Progenitor cell of endocrine pancreas (in vitro differentiated cells): ENCODE measurements around the gene DOCK4. TPM values are rescaled to one million over a fixed set of nuclear protein-coding genes. Genes with fewer than 3 reads are reported as not detected.

Experiments
- DNase-seq: peaks from one replicate; pipeline ENCODE4 v3.0.0; 2021; ENCODE audit warnings: low spot score; ENCODE audit not compliant: unreplicated experiment
- H3K27ac Mint-ChIP-seq: 2 replicates; pipeline ENCODE4 v1.8.0; 2021; ENCODE audit warnings: mild to moderate bottlenecking, moderate library complexity, mixed read lengths
- H3K27me3 Mint-ChIP-seq: 2 replicates; pipeline ENCODE4 v1.8.0; 2021; ENCODE audit warnings: mixed read lengths
- H3K36me3 Mint-ChIP-seq: 2 replicates; pipeline ENCODE4 v1.8.0; 2022; ENCODE audit warnings: mixed read lengths; ENCODE audit not compliant: insufficient read depth
- H3K4me1 Mint-ChIP-seq: 2 replicates; pipeline ENCODE4 v1.8.0; 2021; ENCODE audit warnings: low read depth, mixed read lengths
- H3K4me3 Mint-ChIP-seq: 2 replicates; pipeline ENCODE4 v1.8.0; 2021; ENCODE audit warnings: low read depth, mild to moderate bottlenecking, moderate library complexity, mixed read lengths
- H3K9me3 Mint-ChIP-seq: 2 replicates; pipeline ENCODE4 v1.8.0; 2021; ENCODE audit warnings: low read depth, mixed read lengths
- total RNA-seq: library from RNA; stranded (reverse); gene quantifications from 2 replicates; pipeline ENCODE4 v1.2.1, GENCODE V29; 2021
- TF ChIP-seq, protein P1 (sequence below): fragments of 200-600 bp; sonication (generic); IDR thresholded peaks from one replicate; pipeline ENCODE4 v1.5.0; 2021; ENCODE audit warnings: antibody characterized with exemption, mild to moderate bottlenecking; ENCODE audit not compliant: unreplicated experiment

The DOCK4 gene
- total RNA-seq, 1 donor from 2014 or later = 28.8 TPM

DNA sequence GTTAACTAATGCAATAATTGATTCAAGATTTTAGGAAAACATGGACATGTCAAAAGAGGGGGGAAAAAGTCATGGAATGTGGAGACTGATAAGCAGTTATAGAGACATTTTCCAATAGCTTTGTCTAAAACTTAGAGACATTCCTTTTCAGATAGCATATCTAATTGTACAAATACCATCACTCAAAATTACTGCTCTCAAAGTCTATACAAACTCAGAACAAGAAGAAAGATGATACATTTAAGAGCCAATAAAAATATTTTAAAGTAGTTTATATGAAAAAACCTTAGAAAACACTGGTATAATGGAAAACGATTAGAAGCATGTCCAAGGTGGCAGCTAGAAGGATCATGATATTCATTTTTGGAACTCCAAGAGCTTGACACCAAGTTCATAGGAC lies 146.5 kb downstream of the DOCK4 start:
- H3K4me3 Mint-ChIP-seq = no peak overlapping the region
- TF ChIP-seq, protein P1, sequence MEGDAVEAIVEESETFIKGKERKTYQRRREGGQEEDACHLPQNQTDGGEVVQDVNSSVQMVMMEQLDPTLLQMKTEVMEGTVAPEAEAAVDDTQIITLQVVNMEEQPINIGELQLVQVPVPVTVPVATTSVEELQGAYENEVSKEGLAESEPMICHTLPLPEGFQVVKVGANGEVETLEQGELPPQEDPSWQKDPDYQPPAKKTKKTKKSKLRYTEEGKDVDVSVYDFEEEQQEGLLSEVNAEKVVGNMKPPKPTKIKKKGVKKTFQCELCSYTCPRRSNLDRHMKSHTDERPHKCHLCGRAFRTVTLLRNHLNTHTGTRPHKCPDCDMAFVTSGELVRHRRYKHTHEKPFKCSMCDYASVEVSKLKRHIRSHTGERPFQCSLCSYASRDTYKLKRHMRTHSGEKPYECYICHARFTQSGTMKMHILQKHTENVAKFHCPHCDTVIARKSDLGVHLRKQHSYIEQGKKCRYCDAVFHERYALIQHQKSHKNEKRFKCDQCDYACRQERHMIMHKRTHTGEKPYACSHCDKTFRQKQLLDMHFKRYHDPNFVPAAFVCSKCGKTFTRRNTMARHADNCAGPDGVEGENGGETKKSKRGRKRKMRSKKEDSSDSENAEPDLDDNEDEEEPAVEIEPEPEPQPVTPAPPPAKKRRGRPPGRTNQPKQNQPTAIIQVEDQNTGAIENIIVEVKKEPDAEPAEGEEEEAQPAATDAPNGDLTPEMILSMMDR = no peak
- H3K27me3 Mint-ChIP-seq = no peaks in the 10 kb centered on the region
- H3K9me3 Mint-ChIP-seq = peaks cover 3% of the 10 kb centered on the region
- H3K4me1 Mint-ChIP-seq = peaks cover 20% of the 10 kb centered on the region
- H3K36me3 Mint-ChIP-seq = no peaks in the 10 kb centered on the region
- DNase-seq = no peak
- H3K27ac Mint-ChIP-seq = no peak overlapping the region

DNA sequence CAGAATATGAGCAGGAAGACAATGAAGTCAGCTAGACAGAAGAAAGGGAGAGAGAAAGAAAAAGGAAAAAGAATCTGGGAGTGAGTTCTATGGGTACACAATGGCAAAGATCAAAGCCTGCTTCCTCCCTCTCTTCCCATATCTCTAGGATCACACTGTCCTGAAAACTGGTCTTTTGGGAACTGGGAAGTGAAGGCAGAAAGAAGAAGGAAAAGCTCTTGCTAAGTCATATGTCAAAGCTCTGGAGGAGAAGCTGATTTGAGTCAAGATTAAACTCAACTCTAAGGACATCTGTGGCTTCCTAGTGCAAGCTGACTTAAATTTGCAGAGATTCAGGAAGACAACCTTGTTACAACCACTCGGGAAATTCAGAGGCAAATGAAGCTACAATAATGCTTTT lies 147.5 kb downstream of the DOCK4 start:
- Mint-ChIP-seq H3K27ac (no peak overlapping the region), H3K9me3 (peaks cover 3% of the 10 kb centered on the region), H3K4me3 (no peak overlapping the region), H3K4me1 (peaks cover 20% of the 10 kb centered on the region), H3K36me3 (no peaks in the 10 kb centered on the region), H3K27me3 (no peaks in the 10 kb centered on the region)
- DNase-seq = no peak
- TF ChIP-seq, protein P1 = no peak

DNA sequence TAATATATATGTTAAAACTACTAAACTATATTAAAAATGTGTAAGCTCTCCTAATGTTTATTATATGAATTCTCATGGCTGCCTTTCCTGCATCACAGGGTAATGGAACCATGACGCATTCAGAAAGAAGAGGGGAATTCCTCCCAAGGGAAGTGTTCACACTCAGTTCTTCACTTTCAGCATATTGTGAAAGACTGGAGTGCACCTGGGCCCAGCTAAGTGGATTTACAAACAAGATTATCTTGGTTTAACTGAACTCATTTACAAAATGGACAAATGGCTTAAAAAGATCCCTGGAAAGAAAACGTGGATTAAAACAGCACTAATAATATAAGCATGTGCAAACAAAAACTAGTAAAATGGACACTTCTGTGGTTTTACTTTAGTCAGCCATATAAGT lies 149.8 kb downstream of the DOCK4 start:
- Mint-ChIP-seq H3K4me3 (no peak overlapping the region), H3K4me1 (peaks cover 31% of the 10 kb centered on the region)
- DNase-seq = no peak

DNA sequence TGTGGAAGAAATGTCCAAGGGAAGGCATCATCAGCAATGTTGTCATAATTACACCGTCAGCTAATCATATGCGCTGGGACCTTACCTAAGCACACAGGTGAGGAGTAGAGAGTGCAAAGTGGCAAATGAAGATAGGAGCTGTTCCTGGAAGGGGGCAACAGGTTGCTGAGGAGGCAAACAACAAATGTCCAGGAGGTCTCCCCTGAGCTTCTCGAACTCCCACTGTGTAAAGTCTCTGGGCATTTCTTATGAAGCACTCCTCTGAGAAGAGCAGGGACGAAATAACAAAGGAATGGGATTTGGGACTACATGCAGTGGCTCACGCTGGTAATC lies 152.5 kb downstream of the DOCK4 start:
- Mint-ChIP-seq H3K4me3 (no peak overlapping the region), H3K27me3 (no peaks in the 10 kb centered on the region), H3K9me3 (no peaks in the 10 kb centered on the region), H3K4me1 (peaks cover 35% of the 10 kb centered on the region), H3K27ac (no peak overlapping the region), H3K36me3 (no peaks in the 10 kb centered on the region)
- TF ChIP-seq, protein P1 = no peak
- DNase-seq = no peak

More for the DNA sequence above, 149.8 kb downstream of the DOCK4 start:
- Mint-ChIP-seq H3K27me3 (no peaks in the 10 kb centered on the region), H3K9me3 (peaks cover 3% of the 10 kb centered on the region), H3K36me3 (no peaks in the 10 kb centered on the region), H3K27ac (no peak overlapping the region)
- TF ChIP-seq, protein P1 = no peak

DNA sequence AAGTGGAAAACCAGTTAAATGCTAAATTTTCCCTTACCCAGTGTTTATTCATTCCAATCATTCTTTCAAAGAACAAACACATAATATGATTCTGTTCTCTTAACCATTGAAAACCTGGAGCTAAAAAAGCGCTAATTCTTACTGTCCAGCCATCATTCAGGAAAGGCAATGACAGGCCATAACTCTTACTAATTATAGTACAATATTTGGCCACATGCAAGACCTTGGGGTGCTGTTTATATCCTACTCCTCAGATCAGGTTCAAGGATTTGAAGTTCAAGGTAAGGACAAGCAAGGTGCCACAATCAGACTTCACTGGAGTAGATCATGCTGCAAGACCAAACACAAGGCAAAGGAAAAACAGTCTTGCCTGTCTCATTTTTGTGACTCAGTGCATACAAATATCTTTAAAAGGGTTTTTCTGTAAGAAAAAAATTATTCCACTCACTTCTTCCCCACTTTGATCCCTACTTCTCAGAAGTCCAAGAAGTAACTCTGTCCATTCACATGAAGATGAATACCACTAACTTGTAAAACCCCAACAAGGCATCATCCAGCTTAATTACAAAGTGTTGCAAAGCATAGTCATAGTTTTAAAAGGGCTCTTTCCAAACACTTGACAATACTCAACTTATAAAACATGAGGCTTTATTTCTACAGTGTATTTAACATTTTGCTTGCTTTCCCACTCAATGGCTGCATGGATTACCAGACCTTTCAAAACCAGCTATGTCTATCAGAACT lies 153.0 kb downstream of the DOCK4 start:
- TF ChIP-seq, protein P1 = no peak

More for the DNA sequence above, 153.0 kb downstream of the DOCK4 start:
- Mint-ChIP-seq H3K4me1 (peaks cover 30% of the 10 kb centered on the region), H3K27me3 (no peaks in the 10 kb centered on the region), H3K27ac (no peak overlapping the region), H3K9me3 (no peaks in the 10 kb centered on the region), H3K4me3 (no peak overlapping the region), H3K36me3 (no peaks in the 10 kb centered on the region)
- no peak for DNase-seq
